Lung (tissue), 12 donors: ENCODE results near the gene STUB1. TPM values are rescaled to one million over a fixed set of nuclear protein-coding genes. Genes with fewer than 3 reads are reported as not detected.

ENCODE experiments used
- ATAC-seq: fragments of 200-7000 bp; cut with Tn5 transposase; one replicate; pipeline ENCODE4 v1.9.1; 2020; ENCODE audit warnings: moderate number of reproducible peaks; ENCODE audit not compliant: insufficient read depth, low FRiP score
- DNase-seq, 3 donors: peaks; one replicate each; pipeline ENCODE4 v3.0.0-alpha.2; 2013 to 2017
- H3K27ac ChIP-seq, 2 donors: one replicate each; pipeline ENCODE4 v1.5.1; 2013; ENCODE audit warnings: mild to moderate bottlenecking in 2 of 2, moderate library complexity in 2 of 2, control low read depth in 1 of 2, inconsistent platforms in 1 of 2, low read depth in 1 of 2, low read length in 1 of 2
- H3K27me3 ChIP-seq, 3 donors: one replicate each; pipeline ENCODE4 v1.5.1; 2013; ENCODE audit warnings: low read length in 2 of 3; ENCODE audit not compliant: control insufficient read depth in 3 of 3, insufficient read depth in 3 of 3
- H3K36me3 ChIP-seq, 4 donors: one replicate each; pipeline ENCODE4 v1.5.1; 2013; ENCODE audit warnings: low read length in 4 of 4, mild to moderate bottlenecking in 1 of 4, moderate library complexity in 1 of 4; ENCODE audit not compliant: control insufficient read depth in 4 of 4, insufficient read depth in 4 of 4
- H3K4me1 ChIP-seq, 5 donors: one replicate each; pipeline ENCODE4 v1.5.1; 2013; ENCODE audit warnings: low read length in 5 of 5, mild to moderate bottlenecking in 2 of 5, moderate library complexity in 1 of 5; ENCODE audit not compliant: control insufficient read depth in 5 of 5, insufficient read depth in 5 of 5
- H3K4me3 ChIP-seq: one replicate; pipeline ENCODE4 v1.5.1; 2013; ENCODE audit warnings: mild to moderate bottlenecking, control low read depth, moderate library complexity
- H3K9ac ChIP-seq, 2 donors: one replicate each; pipeline ENCODE4 v1.5.1; 2013; ENCODE audit warnings: low read length in 2 of 2, control low read depth in 1 of 2; ENCODE audit not compliant: insufficient read depth in 1 of 2
- H3K9me3 ChIP-seq, 4 donors: one replicate each; pipeline ENCODE4 v1.5.1; 2013; ENCODE audit warnings: low read length in 3 of 4, mild to moderate bottlenecking in 1 of 4, moderate library complexity in 1 of 4; ENCODE audit not compliant: control insufficient read depth in 4 of 4, insufficient read depth in 3 of 4
- CTCF ChIP-seq: IDR thresholded peaks from 2 replicates; pipeline ENCODE4 v1.5.1; 2012; ENCODE audit warnings: mild to moderate bottlenecking; ENCODE audit errors: control extremely low read depth, extremely low read depth
- WGBS, 2 donors: extraction: QIAGEN DNeasy Blood & Tissue Kit; methylation state at CpG; one replicate each; pipeline ENCODE4 v1.1.7; 2013; 5-methylcytosine and 5-hydroxymethylcytosine counted together
- polyA plus RNA-seq, 2 donors: library from polyadenylated mRNA; stranded (reverse); fragments of 200-250 nt; gene quantifications; one replicate each; pipeline ENCODE4 v1.2.1, GENCODE V29; 2013
- total RNA-seq, 2 donors: library from RNA; depleted of rRNA in 1 of 2; stranded (reverse); fragments of >200 nt in 1 of 2; gene quantifications; one replicate each; pipeline ENCODE4 v1.2.1, GENCODE V29; 2014 to 2021
- donor health status: control.
- donor health status: control.
- donor health status: Bipolar disorder and iron deficiency.
- donor health status: healthy.
- donor health status: DM: yes; HTN: yes; CAD: no.

The STUB1 gene
- total and polyA plus RNA-seq, 4 donors = 58.8 to 131 (median 122) TPM

- H3K36me3 ChIP-seq = no peaks in the 10 kb centered on the region
- H3K27ac ChIP-seq = no peak overlapping the region
- H3K27me3 ChIP-seq = peaks cover 0 to 48% (median 32%) of the 10 kb centered on the region in 3 donors
- WGBS, 2 donors = 70 to 76% methylated on average over 18 to 19 of the region's 19 CpGs
- no peak for DNase-seq
- ATAC-seq = no peak
- H3K4me1 ChIP-seq = peaks cover 0 to 13% (median 2%) of the 10 kb centered on the region in 5 donors
- no peak overlapping the region for H3K9ac ChIP-seq
- no peak overlapping the region for H3K4me3 ChIP-seq
- TF ChIP-seq CTCF = no peak
- H3K9me3 ChIP-seq = peaks cover 0 to 5% (median 0%) of the 10 kb centered on the region in 4 donors
These were observed 18.9 kb downstream of the STUB1 start for GRCh38 chr16:698911-699671.

GRCh38 chr16:700684-701584 lies 20.7 kb downstream of the STUB1 start:
- Histone ChIP-seq H3K9ac (no peak overlapping the region), H3K9me3 (no peaks in the 10 kb centered on the region)

GRCh38 chr16:702341-702740 lies 22.1 kb downstream of the STUB1 start:
- Histone ChIP-seq H3K4me1 (no peaks in the 10 kb centered on the region), H3K36me3 (no peaks in the 10 kb centered on the region), H3K9ac (no peak overlapping the region), H3K4me3 (no peak overlapping the region), H3K27ac (no peak overlapping the region), H3K9me3 (peaks cover 0 to 4% (median 0%) of the 10 kb centered on the region in 4 donors), H3K27me3 (peaks cover 7 to 55% (median 34%) of the 10 kb centered on the region in 3 donors)
- no peak for ATAC-seq
- no peak for DNase-seq
- TF ChIP-seq CTCF = no peak
- 85 to 88% methylated on average over 19 of the region's 19 CpGs for WGBS, 2 donors

More at GRCh38 chr16:700684-701584, 20.7 kb downstream of the STUB1 start:
- H3K4me1 ChIP-seq = no peaks in the 10 kb centered on the region
- no peak overlapping the region for H3K4me3 ChIP-seq
- TF ChIP-seq CTCF = no peak
- WGBS, 2 donors = 5 to 9% methylated on average over 59 to 76 of the region's 76 CpGs
- peak; percentile 48 to 63 (median 52) for DNase-seq
- no peak for ATAC-seq
- no peak overlapping the region for H3K27ac ChIP-seq
- H3K27me3 ChIP-seq = peaks cover 3 to 48% (median 27%) of the 10 kb centered on the region in 3 donors
- H3K36me3 ChIP-seq = no peaks in the 10 kb centered on the region
